ENCODE measurements around the gene LTBP2. TPM values are rescaled to one million over a fixed set of nuclear protein-coding genes. Genes with fewer than 3 reads are reported as not detected.

Gene LTBP2
- total RNA-seq, 1 donor from 2014 or later = 39.5 TPM

GRCh38 chr14:74574706-74575105 lies 37.3 kb downstream of the LTBP2 start:
- ATAC-seq (no peak), DNase-seq (no peak)
- H3K4me1 ChIP-seq = peaks cover 62% of the 10 kb centered on the region
- no peak overlapping the region for H3K27ac ChIP-seq
- intact Hi-C loops (cut with DNase I) = no loop called here
- no peaks in the 10 kb centered on the region for H3K36me3 ChIP-seq
- H3K4me3 ChIP-seq = no peak overlapping the region
- H3K27me3 ChIP-seq (ENCODE audit: low read depth) = no peaks in the 10 kb centered on the region
- no peak for TF ChIP-seq CTCF (IDR thresholded peaks at IDR 0.05)
- no peaks in the 10 kb centered on the region for H3K9me3 ChIP-seq

- DNase-seq = peak; percentile 2
- H3K27ac ChIP-seq = no peak overlapping the region
- H3K27me3 ChIP-seq (ENCODE audit: low read depth) = no peaks in the 10 kb centered on the region
- intact Hi-C loops (cut with DNase I) = no loop called here
- no peaks in the 10 kb centered on the region for H3K36me3 ChIP-seq
- ATAC-seq = no peak
- no peak for TF ChIP-seq CTCF (IDR thresholded peaks at IDR 0.05)
- peaks cover 61% of the 10 kb centered on the region for H3K4me1 ChIP-seq
- H3K4me3 ChIP-seq = no peak overlapping the region
- H3K9me3 ChIP-seq = no peaks in the 10 kb centered on the region
Measured at GRCh38 chr14:74574090-74574433, 38.0 kb downstream of the LTBP2 start.

- intact Hi-C loops (cut with DNase I) = no loop called here
- H3K27me3 ChIP-seq (ENCODE audit: low read depth) = no peaks in the 10 kb centered on the region
- no peaks in the 10 kb centered on the region for H3K36me3 ChIP-seq
- ATAC-seq (peak; percentile 7 to 64), DNase-seq (peak; percentile 12)
- H3K27ac ChIP-seq = no peak overlapping the region
- no peaks in the 10 kb centered on the region for H3K9me3 ChIP-seq
- no peak overlapping the region for H3K4me3 ChIP-seq
- TF ChIP-seq CTCF (IDR thresholded peaks at IDR 0.05) = no peak
- peaks cover 62% of the 10 kb centered on the region for H3K4me1 ChIP-seq
Measured at GRCh38 chr14:74573421-74574089, 38.5 kb downstream of the LTBP2 start.

GRCh38 chr14:74572726-74573301 lies 39.2 kb downstream of the LTBP2 start:
- Histone ChIP-seq H3K4me3 (no peak overlapping the region), H3K27me3 (ENCODE audit: low read depth) (no peaks in the 10 kb centered on the region), H3K9me3 (no peaks in the 10 kb centered on the region), H3K27ac (peak overlapping the region; percentile 57), H3K36me3 (no peaks in the 10 kb centered on the region), H3K4me1 (peaks cover 68% of the 10 kb centered on the region)
- intact Hi-C loops (cut with DNase I) = no loop called here
- no peak for TF ChIP-seq CTCF (IDR thresholded peaks at IDR 0.05)
- ATAC-seq = no peak
- no peak for DNase-seq

- peaks cover 75% of the 10 kb centered on the region for H3K4me1 ChIP-seq
- H3K27me3 ChIP-seq (ENCODE audit: low read depth) = no peaks in the 10 kb centered on the region
- H3K9me3 ChIP-seq = no peaks in the 10 kb centered on the region
- intact Hi-C loops (cut with DNase I) = no loop called here
- peak overlapping the region; percentile 7 for H3K4me3 ChIP-seq
- no peaks in the 10 kb centered on the region for H3K36me3 ChIP-seq
- ATAC-seq = peak; percentile 53 to 60
- no peak for TF ChIP-seq CTCF (IDR thresholded peaks at IDR 0.05)
- no peak for DNase-seq
- peak overlapping the region; percentile 57 for H3K27ac ChIP-seq
Measured at GRCh38 chr14:74571901-74572725, 39.9 kb downstream of the LTBP2 start.

All from lower lobe of right lung (tissue), 2 donors.